Measurements from ENCODE around the gene ZSCAN23.
"Not testable (repeated sequence)": the region's sequence is repeated elsewhere in the genome, so short reads cannot be mapped to it uniquely, and the experiment has no call there.

The ZSCAN23 gene

DNA sequence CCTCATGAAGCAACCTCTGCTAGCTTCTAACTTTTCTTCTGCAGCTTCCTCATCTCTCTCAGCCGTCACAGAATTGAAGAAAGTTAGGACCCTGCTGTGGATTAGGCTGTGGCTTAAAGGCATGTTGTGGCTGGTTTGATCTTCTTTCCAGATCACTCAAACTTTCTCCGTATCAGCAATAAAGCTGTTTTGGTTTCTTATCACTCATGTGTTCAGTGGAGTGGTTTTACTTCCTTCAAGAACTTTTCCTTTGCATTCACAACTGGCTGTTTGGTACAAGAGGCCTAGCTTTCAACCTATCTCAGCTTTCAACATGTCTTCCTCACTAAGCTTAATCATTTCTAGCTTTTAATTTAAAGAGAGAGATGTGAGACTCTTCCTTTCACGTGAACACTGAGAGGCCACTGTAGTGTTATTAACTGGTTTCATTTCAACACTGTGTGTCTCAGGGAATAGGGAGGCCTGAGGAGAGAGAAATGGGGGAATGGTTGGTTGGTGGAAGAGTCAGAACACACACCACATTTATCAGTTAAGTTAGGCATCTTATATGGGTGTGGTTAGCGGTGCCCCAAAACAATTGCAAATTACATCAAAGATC is 17.2 kb downstream of the ZSCAN23 start:
- no peaks in the 10 kb centered on the region for H3K4me1 ChIP-seq (ENCODE audit: control insufficient read depth, insufficient read depth, low read length)
- H3K9me3 ChIP-seq (ENCODE audit: control insufficient read depth, low read length) = no peaks in the 10 kb centered on the region
- no peak overlapping the region for H3K4me3 ChIP-seq (ENCODE audit: low read length)
- H3K27me3 ChIP-seq (ENCODE audit: control insufficient read depth, insufficient read depth, low read length) = no peaks in the 10 kb centered on the region
- H3K36me3 ChIP-seq (ENCODE audit: control insufficient read depth, insufficient read depth, low read length) = no peaks in the 10 kb centered on the region
- H3K9ac ChIP-seq (ENCODE audit: low read length) = no peak overlapping the region

DNA sequence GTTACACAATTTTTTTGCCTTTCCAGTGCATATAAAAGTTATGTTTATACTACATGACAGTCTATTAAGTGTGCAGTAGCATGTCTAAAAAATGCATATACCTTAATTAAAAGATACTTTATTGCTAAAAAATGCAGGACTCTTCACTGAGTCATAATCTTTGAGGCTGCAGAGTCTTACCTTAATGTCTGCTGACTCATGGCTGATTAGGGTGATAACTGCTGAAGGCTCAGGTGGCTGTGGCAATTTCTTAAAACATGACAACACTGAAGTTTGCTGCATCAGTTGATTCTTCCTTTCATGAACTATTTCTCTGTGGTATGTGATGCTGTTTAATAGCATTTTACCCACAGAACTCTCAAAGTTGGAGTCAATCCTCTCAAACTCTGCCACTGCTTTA is 19.1 kb downstream of the ZSCAN23 start:
- Histone ChIP-seq H3K4me3 (ENCODE audit: low read length) (no peak overlapping the region), H3K36me3 (ENCODE audit: control insufficient read depth, insufficient read depth, low read length) (no peaks in the 10 kb centered on the region), H3K9me3 (ENCODE audit: control insufficient read depth, low read length) (no peaks in the 10 kb centered on the region), H3K9ac (ENCODE audit: low read length) (no peak overlapping the region), H3K4me1 (ENCODE audit: control insufficient read depth, insufficient read depth, low read length) (no peaks in the 10 kb centered on the region), H3K27me3 (ENCODE audit: control insufficient read depth, insufficient read depth, low read length) (no peaks in the 10 kb centered on the region)

DNA sequence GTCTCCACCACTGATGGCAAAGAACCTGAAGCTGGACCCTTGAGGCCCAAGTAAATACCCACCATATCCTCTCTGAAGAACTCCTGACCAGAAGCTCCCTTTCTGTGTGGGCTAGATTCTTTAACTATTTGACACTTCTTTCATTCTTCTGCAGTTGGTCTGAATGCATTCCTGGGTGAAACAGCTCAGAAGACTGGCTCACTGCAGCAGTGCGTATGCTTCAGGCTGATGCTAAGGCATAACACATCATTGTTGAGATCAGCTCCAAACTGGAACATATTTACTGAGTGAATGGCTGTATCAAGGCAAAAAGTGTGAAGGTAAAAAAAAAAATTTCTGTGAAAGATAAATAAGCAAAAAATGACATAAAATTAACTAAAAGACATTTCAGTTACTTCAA is 19.7 kb downstream of the ZSCAN23 start:
- no peaks in the 10 kb centered on the region for H3K27me3 ChIP-seq (ENCODE audit: control insufficient read depth, insufficient read depth, low read length)
- H3K9ac ChIP-seq (ENCODE audit: low read length) = no peak overlapping the region
- H3K9me3 ChIP-seq (ENCODE audit: control insufficient read depth, low read length) = no peaks in the 10 kb centered on the region
- H3K36me3 ChIP-seq (ENCODE audit: control insufficient read depth, insufficient read depth, low read length) = no peaks in the 10 kb centered on the region
- H3K4me3 ChIP-seq (ENCODE audit: low read length) = no peak overlapping the region
- no peaks in the 10 kb centered on the region for H3K4me1 ChIP-seq (ENCODE audit: control insufficient read depth, insufficient read depth, low read length)

GRCh38 chr6:28413681-28414080 is 29.6 kb downstream of the ZSCAN23 start:
- Histone ChIP-seq H3K9ac (ENCODE audit: low read length) (no peak overlapping the region), H3K4me3 (ENCODE audit: low read length) (no peak overlapping the region), H3K36me3 (ENCODE audit: control insufficient read depth, insufficient read depth, low read length) (no peaks in the 10 kb centered on the region), H3K9me3 (ENCODE audit: control insufficient read depth, low read length) (no peaks in the 10 kb centered on the region), H3K4me1 (ENCODE audit: control insufficient read depth, insufficient read depth, low read length) (no peaks in the 10 kb centered on the region), H3K27me3 (ENCODE audit: control insufficient read depth, insufficient read depth, low read length) (no peaks in the 10 kb centered on the region)

DNA sequence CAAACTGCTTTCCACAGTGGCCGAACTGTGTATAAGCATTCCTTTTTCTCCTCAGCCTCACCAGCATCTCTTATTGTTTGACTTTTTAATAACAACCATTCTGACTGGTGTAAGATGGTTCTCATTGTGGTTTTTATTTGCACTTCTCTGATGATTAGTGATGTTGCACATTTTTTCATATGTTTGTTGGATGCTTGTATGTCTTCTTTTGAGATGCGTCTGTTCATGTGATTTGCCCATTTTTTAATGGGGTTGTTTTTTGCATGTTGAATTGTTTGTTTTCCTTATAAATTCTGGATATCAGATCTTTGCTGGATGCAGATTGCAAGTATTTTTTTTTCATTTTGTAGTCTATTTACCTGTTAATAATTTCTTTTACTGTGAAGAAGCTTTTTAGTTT is 32.5 kb downstream of the ZSCAN23 start:
- no peak overlapping the region for H3K4me3 ChIP-seq (ENCODE audit: low read length)
- no peak overlapping the region for H3K9ac ChIP-seq (ENCODE audit: low read length)
- H3K36me3 ChIP-seq (ENCODE audit: control insufficient read depth, insufficient read depth, low read length) = no peaks in the 10 kb centered on the region
- H3K27me3 ChIP-seq (ENCODE audit: control insufficient read depth, insufficient read depth, low read length) = no peaks in the 10 kb centered on the region
- no peaks in the 10 kb centered on the region for H3K9me3 ChIP-seq (ENCODE audit: control insufficient read depth, low read length)
- H3K4me1 ChIP-seq (ENCODE audit: control insufficient read depth, insufficient read depth, low read length) = no peaks in the 10 kb centered on the region

- Histone ChIP-seq H3K9me3 (ENCODE audit: control insufficient read depth, low read length) (no peaks in the 10 kb centered on the region), H3K9ac (ENCODE audit: low read length) (no peak overlapping the region), H3K36me3 (ENCODE audit: control insufficient read depth, insufficient read depth, low read length) (no peaks in the 10 kb centered on the region), H3K27me3 (ENCODE audit: control insufficient read depth, insufficient read depth, low read length) (no peaks in the 10 kb centered on the region), H3K4me1 (ENCODE audit: control insufficient read depth, insufficient read depth, low read length) (no peaks in the 10 kb centered on the region), H3K4me3 (ENCODE audit: low read length) (no peak overlapping the region)
These were observed 35.1 kb downstream of the ZSCAN23 start for GRCh38 chr6:28408076-28408802.

DNA sequence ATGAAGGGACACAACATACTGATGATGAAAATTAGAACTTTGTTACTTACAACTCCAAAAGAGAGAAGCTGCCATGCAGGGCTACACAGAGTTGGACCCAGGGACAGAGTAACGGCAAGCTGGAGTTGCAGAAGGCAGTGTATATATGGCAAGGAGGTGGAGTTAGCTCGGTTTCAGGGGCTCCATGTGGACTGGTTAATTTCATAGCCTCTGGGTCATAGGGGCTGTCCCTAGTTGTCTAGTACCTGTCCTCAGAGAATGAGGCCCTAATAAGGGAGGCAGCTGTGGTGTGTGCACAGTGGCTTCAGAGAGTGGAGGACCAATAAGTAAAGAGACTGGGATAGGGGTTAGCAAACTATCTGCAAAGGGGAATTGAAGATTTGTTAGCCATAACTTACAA is 35.9 kb downstream of the ZSCAN23 start:
- no peak overlapping the region for H3K4me3 ChIP-seq (ENCODE audit: low read length)
- H3K36me3 ChIP-seq (ENCODE audit: control insufficient read depth, insufficient read depth, low read length) = no peaks in the 10 kb centered on the region
- no peaks in the 10 kb centered on the region for H3K4me1 ChIP-seq (ENCODE audit: control insufficient read depth, insufficient read depth, low read length)
- no peaks in the 10 kb centered on the region for H3K9me3 ChIP-seq (ENCODE audit: control insufficient read depth, low read length)
- H3K9ac ChIP-seq (ENCODE audit: low read length) = no peak overlapping the region
- H3K27me3 ChIP-seq (ENCODE audit: control insufficient read depth, insufficient read depth, low read length) = no peaks in the 10 kb centered on the region

DNA sequence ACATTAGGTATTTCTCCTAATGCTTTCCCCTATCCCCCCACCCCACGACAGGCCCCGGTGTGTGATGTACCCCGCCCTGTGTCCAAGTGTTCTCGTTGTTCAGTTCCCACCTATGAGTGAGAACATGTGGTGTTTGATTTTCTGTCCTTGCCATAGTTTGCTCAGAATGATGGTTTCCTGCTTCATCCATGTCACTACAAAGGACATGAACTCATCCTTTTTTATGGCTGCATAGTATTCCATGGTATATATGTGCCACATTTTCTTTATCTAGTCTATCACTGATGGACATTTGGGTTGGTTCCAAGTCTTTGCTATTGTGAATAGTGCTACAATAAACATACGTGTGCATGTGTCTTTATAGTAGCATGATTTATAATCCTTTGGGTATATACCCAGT is 39.4 kb downstream of the ZSCAN23 start:
- H3K4me1 ChIP-seq (ENCODE audit: control insufficient read depth, insufficient read depth, low read length); H3K27me3 ChIP-seq (ENCODE audit: control insufficient read depth, insufficient read depth, low read length); H3K4me3 ChIP-seq (ENCODE audit: low read length); H3K9ac ChIP-seq (ENCODE audit: low read length); H3K9me3 ChIP-seq (ENCODE audit: control insufficient read depth, low read length); H3K36me3 ChIP-seq (ENCODE audit: control insufficient read depth, insufficient read depth, low read length): not testable (repeated sequence)

DNA sequence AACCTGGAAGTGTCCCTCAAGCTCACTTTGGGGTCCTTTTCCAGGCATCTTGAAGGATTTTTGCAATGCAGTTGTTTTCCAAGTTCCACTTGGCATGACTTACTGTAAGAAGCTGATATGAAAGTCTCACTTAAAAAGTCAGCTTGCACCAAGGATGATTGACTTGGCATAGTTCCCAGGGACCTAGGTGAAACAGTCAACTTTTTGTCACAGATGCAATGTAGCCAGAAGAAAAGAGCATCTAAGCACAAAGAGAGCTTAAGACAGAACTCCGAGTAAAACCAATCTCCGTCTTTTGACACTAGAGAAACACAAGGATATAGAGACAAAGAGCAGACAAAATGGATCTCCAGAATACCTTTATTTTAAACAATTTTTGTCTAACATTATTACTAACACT is 41.1 kb downstream of the ZSCAN23 start:
- Histone ChIP-seq H3K4me1 (ENCODE audit: control insufficient read depth, insufficient read depth, low read length) (no peaks in the 10 kb centered on the region), H3K9me3 (ENCODE audit: control insufficient read depth, low read length) (no peaks in the 10 kb centered on the region), H3K36me3 (ENCODE audit: control insufficient read depth, insufficient read depth, low read length) (no peaks in the 10 kb centered on the region), H3K4me3 (ENCODE audit: low read length) (no peak overlapping the region), H3K9ac (ENCODE audit: low read length) (no peak overlapping the region), H3K27me3 (ENCODE audit: control insufficient read depth, insufficient read depth, low read length) (peaks cover 4% of the 10 kb centered on the region)

- Histone ChIP-seq H3K27me3 (ENCODE audit: control insufficient read depth, insufficient read depth, low read length) (peaks cover 4% of the 10 kb centered on the region), H3K36me3 (ENCODE audit: control insufficient read depth, insufficient read depth, low read length) (no peaks in the 10 kb centered on the region), H3K9me3 (ENCODE audit: control insufficient read depth, low read length) (no peaks in the 10 kb centered on the region), H3K9ac (ENCODE audit: low read length) (no peak overlapping the region), H3K4me3 (ENCODE audit: low read length) (no peak overlapping the region), H3K4me1 (ENCODE audit: control insufficient read depth, insufficient read depth, low read length) (peaks cover 4% of the 10 kb centered on the region)
These were observed 42.1 kb downstream of the ZSCAN23 start for GRCh38 chr6:28401172-28401571.

GRCh38 chr6:28400122-28400451 is 43.2 kb downstream of the ZSCAN23 start:
- Histone ChIP-seq H3K9ac (ENCODE audit: low read length) (peak overlapping the region; percentile 70), H3K4me1 (ENCODE audit: control insufficient read depth, insufficient read depth, low read length) (peaks cover 4% of the 10 kb centered on the region), H3K27me3 (ENCODE audit: control insufficient read depth, insufficient read depth, low read length) (peaks cover 4% of the 10 kb centered on the region), H3K4me3 (ENCODE audit: low read length) (peak overlapping the region; percentile 75), H3K9me3 (ENCODE audit: control insufficient read depth, low read length) (no peaks in the 10 kb centered on the region), H3K36me3 (ENCODE audit: control insufficient read depth, insufficient read depth, low read length) (no peaks in the 10 kb centered on the region)

DNA sequence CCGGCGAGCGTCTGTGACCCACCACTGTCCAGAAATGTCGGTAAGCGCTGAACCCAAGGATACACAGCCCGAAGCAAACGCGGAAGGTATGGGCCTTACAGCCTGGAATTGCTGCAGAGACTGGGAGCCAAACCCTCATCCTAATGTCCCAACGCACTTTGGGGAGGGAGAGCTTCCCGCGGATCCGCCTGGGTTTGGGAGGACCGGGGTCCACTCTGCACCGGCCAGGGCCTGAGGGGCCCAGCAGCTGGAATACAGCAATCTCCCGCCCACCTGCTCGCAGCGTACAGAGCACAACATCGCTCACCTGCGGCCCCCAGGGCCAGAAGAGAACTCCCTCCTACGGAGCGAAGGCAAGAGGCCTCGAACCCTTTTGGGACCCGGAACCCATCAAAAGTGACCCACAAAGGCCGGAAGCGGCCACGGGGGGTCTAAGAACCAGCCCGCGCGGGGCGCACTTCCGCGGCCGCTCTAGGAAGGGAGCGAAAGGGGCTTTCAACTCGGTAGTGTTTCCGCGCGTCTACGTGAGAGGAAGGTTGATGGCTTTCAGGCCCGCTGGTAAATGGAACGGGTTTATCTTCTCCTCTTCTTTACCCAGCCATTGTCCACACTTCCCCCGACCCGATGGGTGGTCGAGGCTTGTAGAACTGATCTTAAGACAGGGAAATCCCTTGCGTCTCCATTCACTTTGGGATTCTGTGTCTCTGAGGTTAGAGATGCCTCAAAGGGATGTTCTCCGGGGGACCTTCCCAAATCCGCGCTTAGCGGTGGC is 43.8 kb downstream of the ZSCAN23 start, which contains the start of gene ZSCAN12:
Gene ZSCAN12, minus strand, starts transcription at position 398 of the 772 bp plus-strand sequence. CDS start 1,342 bp downstream, outside the sequence.
- H3K9me3 ChIP-seq (ENCODE audit: control insufficient read depth, low read length) = no peaks in the 10 kb centered on the region
- H3K4me3 ChIP-seq (ENCODE audit: low read length) = peak within 1 kb of the TSS; percentile 75
- peaks cover 4% of the 10 kb centered on the region for H3K4me1 ChIP-seq (ENCODE audit: control insufficient read depth, insufficient read depth, low read length)
- H3K27me3 ChIP-seq (ENCODE audit: control insufficient read depth, insufficient read depth, low read length) = peaks cover 4% of the 10 kb centered on the region
- H3K36me3 ChIP-seq (ENCODE audit: control insufficient read depth, insufficient read depth, low read length) = no peaks in the 10 kb centered on the region
- peak within 1 kb of the TSS; percentile 70 for H3K9ac ChIP-seq (ENCODE audit: low read length)
